H9 (cell line): ENCODE results near the gene KRT86. TPM values are rescaled to one million over a fixed set of nuclear protein-coding genes. Genes with fewer than 3 reads are reported as not detected.

Source experiments
- DNase-seq: peaks from one replicate; pipeline ENCODE4 v3.0.0-alpha.2; 2017
- H2AFZ ChIP-seq: one replicate; pipeline ENCODE4 v1.6.1; 2013; ENCODE audit warnings: mild to moderate bottlenecking, low read length, control low read depth, moderate library complexity
- H2AK5ac ChIP-seq: 2 replicates; pipeline ENCODE4 v1.6.1; 2013; ENCODE audit warnings: low read length, control low read depth, mixed read lengths; ENCODE audit not compliant: insufficient read length
- H2BK120ac ChIP-seq: one replicate; pipeline ENCODE4 v1.6.1; 2013; ENCODE audit warnings: low read depth, mild to moderate bottlenecking, low read length, control low read depth, inconsistent platforms; ENCODE audit not compliant: poor library complexity, severe bottlenecking
- H2BK12ac ChIP-seq: 2 replicates; pipeline ENCODE4 v1.6.1; 2013; ENCODE audit warnings: low read length, control low read depth, mixed read lengths, low read depth; ENCODE audit not compliant: insufficient read length
- H2BK15ac ChIP-seq: 2 replicates; pipeline ENCODE4 v1.6.1; 2013; ENCODE audit warnings: low read depth, low read length, control low read depth
- H2BK20ac ChIP-seq: one replicate; pipeline ENCODE4 v1.6.1; 2013; ENCODE audit warnings: low read depth, mild to moderate bottlenecking, low read length, control low read depth, inconsistent platforms; ENCODE audit not compliant: poor library complexity, severe bottlenecking
- H2BK5ac ChIP-seq: 2 replicates; pipeline ENCODE4 v1.6.1; 2013; ENCODE audit warnings: low read length, control low read depth, mixed read lengths; ENCODE audit not compliant: insufficient read length
- H3K14ac ChIP-seq: 2 replicates; pipeline ENCODE4 v1.6.1; 2013; ENCODE audit warnings: low read length, control low read depth; ENCODE audit not compliant: insufficient read depth
- H3K18ac ChIP-seq: 2 replicates; pipeline ENCODE4 v1.6.1; 2013; ENCODE audit warnings: low read depth, mild to moderate bottlenecking, mixed read lengths, low read length, control low read depth; ENCODE audit not compliant: insufficient read length
- H3K23ac ChIP-seq: 2 replicates; pipeline ENCODE4 v1.6.1; 2013; ENCODE audit warnings: low read length, control low read depth, mixed read lengths, low read depth; ENCODE audit not compliant: insufficient read length
- H3K23me2 ChIP-seq: 2 replicates; pipeline ENCODE4 v1.6.1; 2013; ENCODE audit warnings: low read depth, mild to moderate bottlenecking, mixed read lengths, low read length, control low read depth; ENCODE audit not compliant: insufficient read length, poor library complexity, severe bottlenecking
- H3K27ac ChIP-seq: 2 replicates; pipeline ENCODE4 v1.5.1; 2013; ENCODE audit warnings: low read length, control low read depth, mixed read lengths, low read depth; ENCODE audit not compliant: insufficient read length
- H3K27me3 ChIP-seq: 2 replicates; pipeline ENCODE4 v1.6.1; 2013; ENCODE audit warnings: low read length, control low read depth, inconsistent platforms; ENCODE audit not compliant: insufficient read depth
- H3K4ac ChIP-seq: 2 replicates; pipeline ENCODE4 v1.6.1; 2013; ENCODE audit warnings: low read depth, mild to moderate bottlenecking, control low read depth, inconsistent platforms, low read length, moderate library complexity
- H3K4me1 ChIP-seq: 2 replicates; pipeline ENCODE4 v1.6.1; 2013; ENCODE audit warnings: low read length, control low read depth, inconsistent platforms; ENCODE audit not compliant: insufficient read depth
- H3K4me2 ChIP-seq: 2 replicates; pipeline ENCODE4 v1.6.1; 2013; ENCODE audit warnings: low read length, control low read depth, mixed read lengths; ENCODE audit not compliant: insufficient read length, insufficient read depth
- H3K56ac ChIP-seq: 2 replicates; pipeline ENCODE4 v1.6.1; 2013; ENCODE audit warnings: low read depth, mild to moderate bottlenecking, mixed read lengths, low read length, control low read depth; ENCODE audit not compliant: insufficient read length
- H3K79me1 ChIP-seq: 2 replicates; pipeline ENCODE4 v1.6.1; 2013; ENCODE audit warnings: low read depth, mild to moderate bottlenecking, moderate library complexity, low read length, control low read depth, inconsistent platforms; ENCODE audit not compliant: insufficient read depth, poor library complexity, severe bottlenecking
- H3K79me2 ChIP-seq: 2 replicates; pipeline ENCODE4 v1.6.1; 2013; ENCODE audit warnings: low read length, control low read depth, inconsistent platforms; ENCODE audit not compliant: insufficient read depth
- H3K9ac ChIP-seq: 2 replicates; pipeline ENCODE4 v1.6.1; 2013; ENCODE audit warnings: low read length, control low read depth, mixed read lengths; ENCODE audit not compliant: insufficient read length; ENCODE audit errors: extremely low read depth
- H3K9me3 ChIP-seq: one replicate; pipeline ENCODE4 v1.6.1; 2013; ENCODE audit warnings: low read depth, low read length, inconsistent platforms; ENCODE audit not compliant: control insufficient read depth
- H3T11ph ChIP-seq: one replicate; pipeline ENCODE4 v1.6.1; 2013; ENCODE audit warnings: mild to moderate bottlenecking, low read length, control low read depth, inconsistent platforms
- H4K20me1 ChIP-seq: one replicate; pipeline ENCODE4 v1.6.1; 2013; ENCODE audit not compliant: control insufficient read depth, insufficient read length, insufficient read depth
- H4K5ac ChIP-seq: 2 replicates; pipeline ENCODE4 v1.6.1; 2013; ENCODE audit warnings: low read depth, mild to moderate bottlenecking, mixed read lengths, low read length, control low read depth; ENCODE audit not compliant: insufficient read length
- H4K8ac ChIP-seq: replicated peaks from 2 replicates; pipeline ENCODE4 v1.6.1; 2013; ENCODE audit warnings: low read length, control low read depth, mixed read lengths, low read depth; ENCODE audit not compliant: insufficient read length
- H4K91ac ChIP-seq: 2 replicates; pipeline ENCODE4 v1.6.1; 2013; ENCODE audit warnings: low read depth, mild to moderate bottlenecking, moderate library complexity, mixed read lengths, low read length, control low read depth; ENCODE audit not compliant: insufficient read length
- H3K27ac Mint-ChIP-seq, 3 experiments: 2 replicates in 2 of 3; 3 replicates in 1 of 3; pipeline ENCODE4 v1.8.0; 2020 to 2021; ENCODE audit warnings: mixed read lengths in 3 of 3, mild to moderate bottlenecking in 1 of 3, moderate library complexity in 1 of 3
- H3K27me3 Mint-ChIP-seq: 2 replicates; pipeline ENCODE4 v1.8.0; 2021; ENCODE audit warnings: low read depth, mild to moderate bottlenecking, moderate library complexity, mixed read lengths
- H3K36me3 Mint-ChIP-seq, 3 experiments: 2 replicates in 2 of 3; 3 replicates in 1 of 3; pipeline ENCODE4 v1.8.0; 2020 to 2021; ENCODE audit warnings: low read depth in 3 of 3, mixed read lengths in 3 of 3; ENCODE audit not compliant: insufficient read depth in 1 of 3
- H3K4me1 Mint-ChIP-seq, 2 experiments: 2 replicates each; pipeline ENCODE4 v1.8.0; 2020; ENCODE audit warnings: mixed read lengths in 2 of 2
- H3K4me3 Mint-ChIP-seq, 2 experiments: 2 replicates in 1 of 2; 3 replicates in 1 of 2; pipeline ENCODE4 v1.8.0; 2020 to 2021; ENCODE audit warnings: mild to moderate bottlenecking in 2 of 2, mixed read lengths in 2 of 2, moderate library complexity in 1 of 2
- H3K9me3 Mint-ChIP-seq, 2 experiments: 2 replicates in 1 of 2; 3 replicates in 1 of 2; pipeline ENCODE4 v1.8.0; 2020; ENCODE audit warnings: mild to moderate bottlenecking in 2 of 2, mixed read lengths in 2 of 2, moderate library complexity in 1 of 2
- CTCF ChIP-seq: fragments of 200-600 bp; sonication (generic); conservative IDR thresholded peaks from 3 replicates; pipeline ENCODE4 v1.8.0; 2021; ENCODE audit warnings: antibody characterized with exemption, mild to moderate bottlenecking
- WGBS: extraction: QIAGEN DNeasy Blood & Tissue Kit; methylation state at CpG from one replicate; pipeline ENCODE4 v1.1.7; 2013; ENCODE audit warnings: missing lambda C conversion rate, low lambda C conversion rate, mixed read lengths; ENCODE audit not compliant: insufficient read length; ENCODE audit errors: extremely low coverage; 5-methylcytosine and 5-hydroxymethylcytosine counted together
- total RNA-seq: library from RNA; stranded (reverse); gene quantifications from 2 replicates; pipeline ENCODE4 v1.2.1, GENCODE V29; 2021

KRT86 gene
- total RNA-seq, 1 experiment from 2014 or later, result not detected

DNA sequence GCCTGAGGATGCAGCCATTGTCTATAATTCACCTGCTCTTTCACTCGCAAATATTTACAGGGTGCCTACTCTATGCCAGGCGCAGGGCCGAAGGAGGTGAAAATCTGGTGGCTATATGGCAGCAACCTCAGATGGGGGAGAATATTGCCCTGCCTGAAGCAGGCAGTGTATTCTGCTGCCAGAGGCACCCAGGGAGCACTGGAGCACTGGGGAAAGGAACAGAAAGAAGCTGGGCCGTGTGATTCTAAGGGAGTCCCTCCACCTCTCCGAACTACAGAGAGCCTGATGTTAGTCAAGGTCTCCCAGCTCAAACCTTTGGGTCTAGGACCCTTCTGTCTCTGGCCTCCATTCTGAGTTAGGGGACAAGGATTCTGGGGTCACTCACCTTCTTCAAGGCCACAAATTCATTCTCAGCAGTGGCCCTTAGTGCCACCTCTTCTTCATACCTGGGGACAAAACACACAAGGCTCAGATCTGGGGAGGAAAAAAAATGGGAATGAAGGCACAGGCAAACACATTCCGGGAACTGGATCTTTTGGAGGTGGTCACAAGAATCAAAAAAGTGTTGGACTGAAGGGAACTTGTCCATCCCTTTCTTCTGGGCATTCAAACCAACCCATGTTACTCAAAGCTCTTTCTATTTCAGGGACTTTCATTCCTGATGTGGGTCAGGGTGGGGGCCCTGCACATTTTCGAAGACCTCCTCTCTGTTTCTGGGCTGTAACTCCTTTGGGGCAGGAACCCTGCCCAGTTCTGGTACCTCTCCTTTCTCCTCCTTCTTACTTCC is 19.3 kb upstream of the KRT86 start:
- Histone ChIP-seq H3K56ac (no peak overlapping the region), H3K4me1 (no peaks in the 10 kb centered on the region), H3K9me3 (no peaks in the 10 kb centered on the region), H3K4me2 (no peak overlapping the region), H3T11ph (no peak overlapping the region), H3K9ac (no peak overlapping the region), H3K27me3 (no peaks in the 10 kb centered on the region; the same call in 1 of the 2 replicates), H2AK5ac (no peak overlapping the region), H4K91ac (no peak overlapping the region), H3K23me2 (no peaks in the 10 kb centered on the region), H3K79me2 (no peaks in the 10 kb centered on the region), H3K79me1 (no peaks in the 10 kb centered on the region), H3K23ac (no peak overlapping the region), H2BK15ac (no peak overlapping the region), H3K18ac (no peak overlapping the region), H4K20me1 (no peaks in the 10 kb centered on the region), H2BK5ac (no peak overlapping the region), H2BK20ac (no peak overlapping the region), H4K8ac (no peak overlapping the region), H4K5ac (no peak overlapping the region), H3K4ac (no peak overlapping the region), H3K14ac (no peak overlapping the region), H3K27ac (no peak overlapping the region), H2BK12ac (no peak overlapping the region), H2AFZ (no peak overlapping the region), H2BK120ac (no peak overlapping the region)
- H3K36me3 Mint-ChIP-seq, result peaks cover 0 to 11% (median 0%) of the 10 kb centered on the region in 3 experiments; a peak in 2 of 7 replicates
- H3K27me3 Mint-ChIP-seq, result peaks cover 89% of the 10 kb centered on the region
- TF ChIP-seq CTCF, result no peak
- DNase-seq, result no peak
- no peak overlapping the region for H3K27ac Mint-ChIP-seq
- no CpG with 5 or more reads among the region's 7 CpGs for WGBS
- H3K4me1 Mint-ChIP-seq, result peaks cover 13 to 19% of the 10 kb centered on the region in 2 experiments
- peaks cover 9 to 10% of the 10 kb centered on the region in 2 experiments; a peak in 3 of 5 replicates for H3K9me3 Mint-ChIP-seq
- no peak overlapping the region for H3K4me3 Mint-ChIP-seq
